ENCODE data around the gene DGKD.

The DGKD gene

GRCh38 chr2:233400341-233400740 lies 46.0 kb downstream of the DGKD start:
- no peak for DNase-seq (ENCODE audit: low read depth)
- H3K4me3 ChIP-seq (ENCODE audit: low read depth, low read length), result no peak overlapping the region
- TF ChIP-seq CTCF (IDR thresholded peaks at IDR 0.05; ENCODE audit: insufficient read depth, low read depth, low read length, missing control alignments), result no peak

GRCh38 chr2:233400961-233401360 lies 46.7 kb downstream of the DGKD start:
- TF ChIP-seq CTCF (IDR thresholded peaks at IDR 0.05; ENCODE audit: insufficient read depth, low read depth, low read length, missing control alignments), result no peak

GRCh38 chr2:233402346-233402745 lies 48.1 kb downstream of the DGKD start:
- no peak for DNase-seq (ENCODE audit: low read depth)
- no peak for TF ChIP-seq CTCF (IDR thresholded peaks at IDR 0.05; ENCODE audit: insufficient read depth, low read depth, low read length, missing control alignments)
- H3K4me3 ChIP-seq (ENCODE audit: low read depth, low read length), result no peak overlapping the region

More at GRCh38 chr2:233400961-233401360, 46.7 kb downstream of the DGKD start:
- H3K4me3 ChIP-seq (ENCODE audit: low read depth, low read length), result no peak overlapping the region
- DNase-seq (ENCODE audit: low read depth), result no peak

- DNase-seq (ENCODE audit: low read depth), result no peak
- no peak for TF ChIP-seq CTCF (IDR thresholded peaks at IDR 0.05; ENCODE audit: insufficient read depth, low read depth, low read length, missing control alignments)
- no peak overlapping the region for H3K4me3 ChIP-seq (ENCODE audit: low read depth, low read length)
These were observed 48.5 kb downstream of the DGKD start for GRCh38 chr2:233402789-233403188.

- no peak overlapping the region for H3K4me3 ChIP-seq (ENCODE audit: low read depth, low read length)
- DNase-seq (ENCODE audit: low read depth), result peak; percentile 74
- TF ChIP-seq CTCF (IDR thresholded peaks at IDR 0.05; ENCODE audit: insufficient read depth, low read depth, low read length, missing control alignments), result peak; percentile 82
These were observed 49.9 kb downstream of the DGKD start for GRCh38 chr2:233404222-233404621.

- no peak overlapping the region for H3K4me3 ChIP-seq (ENCODE audit: low read depth, low read length)
- DNase-seq (ENCODE audit: low read depth), result no peak
- TF ChIP-seq CTCF (IDR thresholded peaks at IDR 0.05; ENCODE audit: insufficient read depth, low read depth, low read length, missing control alignments), result no peak
These were observed 52.6 kb downstream of the DGKD start for GRCh38 chr2:233406865-233407264.

- H3K4me3 ChIP-seq (ENCODE audit: low read depth, low read length), result no peak overlapping the region
- no peak for TF ChIP-seq CTCF (IDR thresholded peaks at IDR 0.05; ENCODE audit: insufficient read depth, low read depth, low read length, missing control alignments)
- no peak for DNase-seq (ENCODE audit: low read depth)
These were observed 53.5 kb downstream of the DGKD start for GRCh38 chr2:233407771-233408181.
